HUES6 (cell line): ENCODE measurements around the gene ATG7.

ENCODE experiments used
- H3K27ac ChIP-seq: 2 replicates; pipeline ENCODE4 v1.7.0; 2013; ENCODE audit warnings: low read depth, mild to moderate bottlenecking, low read length, inconsistent platforms
- H3K27me3 ChIP-seq: 2 replicates; pipeline ENCODE4 v1.6.1; 2013; ENCODE audit warnings: low read length; ENCODE audit not compliant: control insufficient read depth, insufficient read depth
- H3K36me3 ChIP-seq: 2 replicates; pipeline ENCODE4 v1.6.1; 2013; ENCODE audit warnings: low read length; ENCODE audit not compliant: control insufficient read depth, insufficient read depth
- H3K4me1 ChIP-seq: 2 replicates; pipeline ENCODE4 v1.6.1; 2013; ENCODE audit warnings: low read length; ENCODE audit not compliant: control insufficient read depth, insufficient read depth
- H3K4me3 ChIP-seq: 2 replicates; pipeline ENCODE4 v1.5.1; 2013; ENCODE audit warnings: low read depth, low read length
- H3K9ac ChIP-seq: one replicate; pipeline ENCODE4 v1.6.1; 2013; ENCODE audit warnings: mild to moderate bottlenecking, low read length
- H3K9me3 ChIP-seq: 2 replicates; pipeline ENCODE4 v1.6.1; 2013; ENCODE audit warnings: low read depth, low read length; ENCODE audit not compliant: control insufficient read depth, insufficient read depth

Gene ATG7

DNA sequence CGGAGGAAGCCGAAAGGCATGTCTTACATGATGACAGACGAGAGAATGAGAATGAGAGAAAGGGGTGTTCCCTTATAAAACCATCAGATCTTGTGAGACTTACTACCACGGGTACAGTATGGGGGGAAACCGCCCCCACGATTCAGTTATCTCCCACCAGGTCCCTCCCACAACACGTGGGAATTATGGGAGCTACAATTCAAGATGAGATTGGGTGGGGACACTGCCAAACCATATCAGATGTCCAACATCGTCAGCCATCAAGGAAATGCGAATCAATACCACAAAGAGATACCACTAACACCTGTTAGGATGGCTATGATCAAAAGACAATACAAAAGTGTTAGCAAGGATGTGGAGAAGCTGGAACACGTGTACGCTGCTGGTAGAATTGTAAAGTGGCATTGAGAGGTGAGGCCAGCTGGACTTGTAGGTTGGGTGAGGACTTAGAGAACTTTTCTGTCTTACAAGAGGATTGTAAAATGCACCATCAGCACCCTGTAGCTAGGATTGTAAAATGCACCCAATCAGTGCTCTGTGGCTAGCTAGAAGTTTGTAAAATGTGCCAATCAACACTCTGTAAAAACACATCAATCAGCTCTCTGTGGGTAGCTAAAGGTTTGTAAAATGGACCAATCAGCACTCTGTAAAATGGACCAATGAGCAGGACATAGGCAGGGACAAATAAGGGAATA lies 334.0 kb downstream of the ATG7 start:
- peaks cover 5% of the 10 kb centered on the region; the same call in 1 of the 2 replicates for H3K36me3 ChIP-seq
- H3K27me3 ChIP-seq = no peaks in the 10 kb centered on the region
- peaks cover 66% of the 10 kb centered on the region for H3K4me1 ChIP-seq
- no peak overlapping the region for H3K27ac ChIP-seq
- H3K4me3 ChIP-seq = no peak overlapping the region
- no peaks in the 10 kb centered on the region for H3K9me3 ChIP-seq
- H3K9ac ChIP-seq = no peak overlapping the region

DNA sequence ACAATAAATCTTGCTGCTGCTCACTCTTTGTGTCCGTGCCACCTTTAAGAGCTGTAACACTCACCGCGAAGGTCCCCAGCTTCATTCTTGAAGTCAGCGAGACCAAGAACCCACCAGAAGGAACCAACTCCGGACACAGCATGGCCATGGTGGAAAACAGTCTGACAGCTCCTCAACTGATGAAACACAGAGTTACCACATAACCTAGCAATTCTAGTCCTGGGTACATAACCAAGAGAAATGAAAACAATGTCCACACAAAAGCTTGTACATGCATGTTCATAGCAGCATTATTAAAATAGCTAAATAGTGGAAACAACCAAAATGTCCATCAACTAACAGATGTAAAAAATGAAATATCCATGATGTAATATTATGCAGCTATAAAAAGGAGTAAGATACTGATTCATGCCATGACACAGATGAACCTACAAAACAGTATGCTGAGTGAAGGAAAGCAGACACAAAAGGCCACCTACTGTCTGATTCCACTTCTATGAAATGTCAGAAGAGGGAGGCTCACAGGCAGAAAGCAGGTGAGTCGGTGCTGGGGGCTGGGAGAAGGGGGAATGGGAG lies 334.8 kb downstream of the ATG7 start:
- no peak overlapping the region for H3K9ac ChIP-seq
- H3K4me3 ChIP-seq = no peak overlapping the region
- H3K27ac ChIP-seq = no peak overlapping the region
- peaks cover 66% of the 10 kb centered on the region for H3K4me1 ChIP-seq
- H3K36me3 ChIP-seq = peaks cover 4% of the 10 kb centered on the region; the same call in 1 of the 2 replicates
- H3K9me3 ChIP-seq = no peaks in the 10 kb centered on the region
- no peaks in the 10 kb centered on the region for H3K27me3 ChIP-seq
